OCI-LY3 (cell line): ENCODE data around the gene C5.
"Not testable (repeated sequence)": the region's sequence is repeated elsewhere in the genome, so short reads cannot be mapped to it uniquely, and the experiment has no call there.

Source experiments
- H2AFZ ChIP-seq: fragments of 200-600, 300-600 bp; shearing (Covaris generic); 2 replicates; pipeline ENCODE4 v1.6.0; 2014; ENCODE audit warnings: antibody characterized with exemption, low read depth, low read length
- H3K27ac ChIP-seq: fragments of 200-600, 300-600 bp; sonication (generic); 2 replicates; pipeline ENCODE4 v1.5.1; 2014; ENCODE audit warnings: mild to moderate bottlenecking, low read length, moderate library complexity, mixed read lengths
- H3K27me3 ChIP-seq: fragments of 200-600, 300-600 bp; sonication (generic); 2 replicates; pipeline ENCODE4 v1.6.1; 2014; ENCODE audit warnings: low read depth, low read length, mixed read lengths
- H3K36me3 ChIP-seq: fragments of 200-600, 300-600 bp; sonication (generic); replicated peaks from 2 replicates; pipeline ENCODE3; 2014; ENCODE audit warnings: low read depth, low read length, mixed read lengths
- H3K4me1 ChIP-seq: fragments of 300-600, 200-600 bp; sonication (generic); 2 replicates; pipeline ENCODE4 v1.6.1; 2014; ENCODE audit warnings: low read length, mixed read lengths
- H3K4me2 ChIP-seq: fragments of 200-600, 300-600 bp; sonication (generic); 2 replicates; pipeline ENCODE4 v1.6.1; 2014; ENCODE audit warnings: low read length, mixed read lengths
- H3K4me3 ChIP-seq: fragments of 300-600, 200-600 bp; sonication (generic); 2 replicates; pipeline ENCODE4 v1.5.1; 2014; ENCODE audit warnings: antibody characterized with exemption, mild to moderate bottlenecking, low read length, moderate library complexity
- H3K79me2 ChIP-seq: fragments of 300-600, 200-600 bp; shearing (Covaris generic); 2 replicates; pipeline ENCODE4 v1.6.1; 2014; ENCODE audit warnings: mild to moderate bottlenecking, low read length, mixed read lengths
- H3K9ac ChIP-seq: fragments of 300-600, 200-600 bp; shearing (Covaris generic); 2 replicates; pipeline ENCODE4 v1.6.0; 2014; ENCODE audit warnings: mild to moderate bottlenecking, low read length, moderate library complexity
- H3K9me3 ChIP-seq: fragments of 200-600, 300-600 bp; shearing (Covaris generic); 2 replicates; pipeline ENCODE4 v1.6.1; 2014; ENCODE audit warnings: low read length, mixed read lengths; ENCODE audit not compliant: insufficient read depth
- H4K20me1 ChIP-seq: fragments of 200-600, 300-600 bp; sonication (generic); 2 replicates; pipeline ENCODE4 v1.6.1; 2016; ENCODE audit warnings: low read length, mixed read lengths; ENCODE audit not compliant: insufficient read depth
- CTCF ChIP-seq: fragments of 200-600, 300-600 bp; sonication (generic); IDR thresholded peaks from 2 replicates; pipeline ENCODE4 v1.5.1; 2014; ENCODE audit warnings: antibody characterized with exemption, low read length, low read depth
- EZH2phosphoT487 ChIP-seq: fragments of 200-600 bp; shearing (Covaris generic); IDR thresholded peaks from 2 replicates; pipeline ENCODE4 v1.6.1; 2018; ENCODE audit warnings: antibody characterized with exemption, mixed run types, low read depth

C5 gene

GRCh38 chr9:120971938-120972337, 78.1 kb downstream of the C5 start:
- no peaks in the 10 kb centered on the region for H3K79me2 ChIP-seq
- H3K4me3 ChIP-seq = peak overlapping the region; percentile 24
- peaks cover 37% of the 10 kb centered on the region for H3K4me1 ChIP-seq
- no peaks in the 10 kb centered on the region for H3K9me3 ChIP-seq
- H3K9ac ChIP-seq = peak overlapping the region; percentile 13; the same call in 1 of the 2 replicates
- no peak overlapping the region for H2AFZ ChIP-seq
- H3K36me3 ChIP-seq = no peaks in the 10 kb centered on the region
- TF ChIP-seq EZH2phosphoT487 = no peak
- peak overlapping the region; percentile 54 for H3K27ac ChIP-seq
- H4K20me1 ChIP-seq = no peaks in the 10 kb centered on the region
- no peaks in the 10 kb centered on the region for H3K27me3 ChIP-seq
- peak overlapping the region; percentile 63 for H3K4me2 ChIP-seq

- not testable (repeated sequence) for H2AFZ ChIP-seq, H3K36me3 ChIP-seq, H3K27me3 ChIP-seq, H3K79me2 ChIP-seq, H3K9me3 ChIP-seq, H4K20me1 ChIP-seq
- Histone ChIP-seq H3K4me2 (peak overlapping the region; percentile 63), H3K27ac (peak overlapping the region; percentile 54), H3K4me3 (peak overlapping the region; percentile 24), H3K4me1 (peaks cover 37% of the 10 kb centered on the region), H3K9ac (peak overlapping the region; percentile 13; the same call in 1 of the 2 replicates)
These were observed 78.6 kb downstream of the C5 start for GRCh38 chr9:120971471-120971870.

- H3K79me2 ChIP-seq = no peaks in the 10 kb centered on the region
- TF ChIP-seq CTCF (no peak), EZH2phosphoT487 (no peak)
- no peaks in the 10 kb centered on the region for H3K9me3 ChIP-seq
- peak overlapping the region; percentile 22 for H3K9ac ChIP-seq
- H4K20me1 ChIP-seq = no peaks in the 10 kb centered on the region
- H3K36me3 ChIP-seq = no peaks in the 10 kb centered on the region
- H3K4me3 ChIP-seq = peak overlapping the region; percentile 39
- peak overlapping the region; percentile 67 for H3K4me2 ChIP-seq
- peaks cover 37% of the 10 kb centered on the region for H3K4me1 ChIP-seq
- H3K27me3 ChIP-seq = no peaks in the 10 kb centered on the region
- H2AFZ ChIP-seq = peak overlapping the region; percentile 18; the same call in 1 of the 2 replicates
- peak overlapping the region; percentile 37 for H3K27ac ChIP-seq
These were observed 79.8 kb downstream of the C5 start for GRCh38 chr9:120970244-120970643.

GRCh38 chr9:120966013-120966369, 84.1 kb downstream of the C5 start:
- H3K36me3 ChIP-seq = no peaks in the 10 kb centered on the region
- no peaks in the 10 kb centered on the region for H3K27me3 ChIP-seq
- H2AFZ ChIP-seq = no peak overlapping the region
- H3K27ac ChIP-seq = no peak overlapping the region
- no peaks in the 10 kb centered on the region for H3K79me2 ChIP-seq
- H3K4me2 ChIP-seq = no peak overlapping the region
- no peaks in the 10 kb centered on the region for H3K9me3 ChIP-seq
- no peak overlapping the region for H3K4me3 ChIP-seq
- H3K4me1 ChIP-seq = peaks cover 21% of the 10 kb centered on the region
- H4K20me1 ChIP-seq = no peaks in the 10 kb centered on the region
- no peak overlapping the region for H3K9ac ChIP-seq
- no peak for TF ChIP-seq CTCF
- TF ChIP-seq EZH2phosphoT487 = no peak

GRCh38 chr9:120965344-120966012, 84.6 kb downstream of the C5 start:
- H3K9me3 ChIP-seq = no peaks in the 10 kb centered on the region
- H3K36me3 ChIP-seq = no peaks in the 10 kb centered on the region
- H3K9ac ChIP-seq = no peak overlapping the region
- no peak overlapping the region for H2AFZ ChIP-seq
- H3K27ac ChIP-seq = no peak overlapping the region
- no peaks in the 10 kb centered on the region for H3K27me3 ChIP-seq
- no peaks in the 10 kb centered on the region for H3K79me2 ChIP-seq
- H3K4me1 ChIP-seq = peaks cover 15% of the 10 kb centered on the region
- TF ChIP-seq CTCF (no peak), EZH2phosphoT487 (no peak)
- no peak overlapping the region for H3K4me2 ChIP-seq
- H4K20me1 ChIP-seq = no peaks in the 10 kb centered on the region
- no peak overlapping the region for H3K4me3 ChIP-seq
